Stimulated activated CD8-positive, alpha-beta memory T cell treated with anti-CD3 and anti-CD28 coated beads, Interleukin-4, amount 100 ng/mL, for 24 hours (primary cell): ENCODE data around the gene NPTXR.
"Not testable (repeated sequence)": the region's sequence is repeated elsewhere in the genome, so short reads cannot be mapped to it uniquely, and the experiment has no call there.

ENCODE experiments used
- DNase-seq: peaks from one replicate; pipeline ENCODE4 v3.0.0-alpha.2; 2020; ENCODE audit warnings: low read depth

The NPTXR gene

GRCh38 chr22:38868886-38869381 is 25.1 kb upstream of the NPTXR start:
- DNase-seq = peak; percentile 79

- DNase-seq = no peak
Measured at GRCh38 chr22:38868286-38868721, 24.5 kb upstream of the NPTXR start.

DNA sequence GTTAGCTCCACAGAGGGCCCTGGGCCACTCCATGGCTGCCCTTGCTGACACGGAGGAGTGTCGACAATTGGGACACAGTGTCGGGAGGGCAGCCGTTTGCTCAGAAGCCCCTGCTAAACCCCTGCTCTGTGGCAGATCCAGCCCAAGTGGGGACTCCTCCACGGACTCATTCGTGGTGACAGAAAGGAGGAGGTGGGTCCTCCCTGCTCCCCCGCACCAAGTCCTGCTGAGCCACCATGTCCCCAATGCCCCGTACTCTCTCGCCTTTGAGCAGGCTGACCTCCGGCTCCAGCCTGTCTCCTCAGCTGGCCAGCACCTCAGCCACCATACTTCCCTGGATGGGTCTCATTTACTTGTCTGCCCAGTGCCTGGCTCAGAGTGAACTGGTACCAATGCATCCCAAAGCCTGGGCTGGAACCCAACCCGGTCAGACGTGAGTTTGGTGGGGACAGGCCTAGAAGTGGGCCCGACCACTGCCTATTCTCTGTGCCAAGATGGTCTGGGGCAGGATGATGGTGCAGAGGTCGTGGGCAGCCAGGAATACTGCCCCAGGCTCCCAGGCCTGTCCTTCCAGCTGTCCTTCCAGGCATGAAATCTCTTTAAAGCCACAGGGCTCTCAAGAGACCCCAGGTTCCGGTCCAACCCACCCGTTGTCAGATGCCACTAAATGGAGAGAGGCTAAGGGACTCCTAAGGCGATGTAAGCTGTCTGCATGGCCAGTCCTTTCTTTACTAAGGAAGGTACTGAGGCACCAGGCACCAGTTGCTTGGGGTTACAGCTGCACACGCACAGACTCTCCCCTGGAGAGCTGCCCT is 23.9 kb upstream of the NPTXR start:
- DNase-seq = no peak

DNA sequence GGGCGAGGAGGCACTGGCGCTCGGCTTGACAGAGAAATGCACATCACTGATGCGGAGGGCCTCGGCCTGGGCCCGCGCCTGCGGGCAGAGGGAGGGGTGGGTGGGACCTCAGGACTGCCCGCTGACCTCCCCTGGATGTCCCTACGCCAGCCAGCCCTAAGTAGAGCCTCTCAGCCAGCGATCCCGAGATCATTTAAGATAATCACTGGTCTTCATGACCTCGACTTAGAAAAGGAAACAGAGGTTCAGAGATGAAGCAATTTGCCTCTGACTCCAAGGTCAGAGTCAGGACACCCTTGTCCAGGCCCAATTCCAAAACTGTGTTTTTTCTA is 23.3 kb upstream of the NPTXR start:
- no peak for DNase-seq

DNA sequence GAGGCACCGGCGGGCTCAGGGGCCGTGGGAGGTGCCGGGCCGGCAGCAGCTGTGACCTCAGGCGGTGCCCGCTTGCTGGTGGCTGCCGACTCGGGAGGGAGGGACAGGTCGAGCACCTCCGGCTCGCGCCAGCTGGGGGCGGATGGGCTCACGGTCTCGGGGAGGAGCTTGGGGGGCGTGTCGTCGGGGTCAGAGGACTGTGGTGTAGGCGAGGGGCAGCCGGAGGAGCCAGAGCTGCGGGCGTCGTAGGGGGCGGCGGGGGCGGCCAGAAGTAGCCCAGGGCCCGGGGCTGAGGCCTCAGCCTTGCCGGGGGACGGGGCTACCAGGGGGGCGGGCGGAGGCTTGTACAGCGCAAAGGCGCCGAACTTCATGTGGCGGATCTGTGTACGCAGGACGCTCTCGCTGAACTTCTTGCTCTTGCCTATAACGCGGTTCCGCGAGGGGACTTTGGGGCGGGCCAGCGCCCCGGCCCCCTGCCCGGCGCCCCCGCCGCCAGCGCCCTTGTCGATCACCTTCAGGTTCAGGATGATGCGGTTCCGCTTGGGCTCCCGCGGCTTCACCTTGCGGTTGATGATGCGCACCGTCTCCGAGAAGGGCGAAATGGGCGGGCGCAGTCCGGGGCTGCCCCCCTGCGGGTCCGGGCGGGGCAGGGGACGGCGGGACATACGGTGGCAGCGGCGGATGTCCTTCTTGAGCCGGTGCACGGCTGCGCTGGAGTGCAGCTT is 22.7 kb upstream of the NPTXR start:
- DNase-seq = no peak

- DNase-seq = no peak
Measured at GRCh38 chr22:38866024-38866398, 22.2 kb upstream of the NPTXR start.

GRCh38 chr22:38865201-38866023 is 21.6 kb upstream of the NPTXR start:
- no peak for DNase-seq

DNA sequence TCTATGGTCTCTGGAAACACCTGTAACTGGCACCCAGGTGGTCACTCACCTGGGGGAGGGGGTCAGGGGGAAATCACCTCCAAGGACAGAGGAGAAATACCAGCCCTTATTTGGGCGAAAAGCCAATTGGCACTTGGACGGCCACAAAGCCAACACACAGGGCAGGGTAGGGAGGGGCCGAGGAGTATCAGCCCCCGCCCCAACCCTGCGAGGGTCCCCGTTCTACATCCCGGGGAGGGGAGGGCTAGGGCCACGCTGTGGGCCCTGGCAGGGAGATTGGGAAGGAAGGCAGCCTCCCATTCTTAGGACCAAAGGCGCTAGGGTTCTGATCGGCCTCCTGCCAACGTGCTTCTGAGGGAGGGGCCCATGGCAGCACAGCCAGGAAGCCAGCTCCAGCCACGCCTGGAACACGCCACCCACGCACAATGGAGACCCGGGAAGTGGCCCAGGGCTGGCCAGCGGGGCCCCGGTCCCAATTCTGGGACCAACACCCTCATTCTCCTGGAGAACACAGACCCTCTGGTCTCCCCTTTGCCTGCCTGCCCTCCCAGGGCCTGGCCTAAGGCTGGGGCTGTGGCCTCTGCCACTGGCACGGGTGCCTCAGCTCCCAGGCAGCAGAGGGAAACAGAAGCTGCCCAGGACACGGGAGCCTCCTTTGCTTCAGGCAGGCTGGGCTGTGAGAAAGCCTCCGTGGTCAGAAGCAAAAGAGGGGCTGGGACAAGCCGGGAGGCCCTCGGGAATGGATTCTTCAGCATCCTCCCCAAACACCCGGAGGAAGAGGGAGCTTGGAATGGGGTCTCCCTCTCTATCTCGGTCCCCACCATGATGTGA is 20.7 kb upstream of the NPTXR start:
- no peak for DNase-seq

DNA sequence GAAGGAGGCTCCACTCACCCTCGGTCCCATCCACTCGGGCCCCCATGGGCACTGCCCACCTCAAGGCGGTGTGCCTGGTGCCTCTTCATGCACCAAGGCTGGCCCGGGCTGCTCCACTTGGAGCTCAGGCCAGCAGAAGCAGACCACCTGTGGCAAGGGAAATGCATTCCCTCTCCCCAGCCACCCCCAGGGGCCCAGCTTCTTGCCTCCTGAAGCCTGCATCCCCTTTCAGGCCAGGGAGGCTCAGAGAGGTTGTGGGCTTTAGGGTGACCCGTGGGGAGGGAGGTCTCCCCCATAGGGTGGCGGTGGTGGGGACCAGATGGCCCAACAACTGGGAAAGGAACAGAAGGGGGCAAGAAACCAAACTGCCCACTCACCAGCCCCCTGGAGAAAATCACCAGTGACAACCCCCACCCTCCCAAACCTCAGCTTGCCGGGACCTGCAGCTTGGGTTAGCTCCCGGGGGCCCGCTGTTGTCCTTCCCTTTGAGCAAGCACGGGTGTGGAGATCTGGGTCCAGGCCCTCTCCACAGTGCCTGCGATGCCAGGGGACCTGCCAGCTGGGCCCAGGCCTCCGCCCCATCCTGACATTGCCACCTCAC is 19.8 kb upstream of the NPTXR start:
- DNase-seq = no peak

DNA sequence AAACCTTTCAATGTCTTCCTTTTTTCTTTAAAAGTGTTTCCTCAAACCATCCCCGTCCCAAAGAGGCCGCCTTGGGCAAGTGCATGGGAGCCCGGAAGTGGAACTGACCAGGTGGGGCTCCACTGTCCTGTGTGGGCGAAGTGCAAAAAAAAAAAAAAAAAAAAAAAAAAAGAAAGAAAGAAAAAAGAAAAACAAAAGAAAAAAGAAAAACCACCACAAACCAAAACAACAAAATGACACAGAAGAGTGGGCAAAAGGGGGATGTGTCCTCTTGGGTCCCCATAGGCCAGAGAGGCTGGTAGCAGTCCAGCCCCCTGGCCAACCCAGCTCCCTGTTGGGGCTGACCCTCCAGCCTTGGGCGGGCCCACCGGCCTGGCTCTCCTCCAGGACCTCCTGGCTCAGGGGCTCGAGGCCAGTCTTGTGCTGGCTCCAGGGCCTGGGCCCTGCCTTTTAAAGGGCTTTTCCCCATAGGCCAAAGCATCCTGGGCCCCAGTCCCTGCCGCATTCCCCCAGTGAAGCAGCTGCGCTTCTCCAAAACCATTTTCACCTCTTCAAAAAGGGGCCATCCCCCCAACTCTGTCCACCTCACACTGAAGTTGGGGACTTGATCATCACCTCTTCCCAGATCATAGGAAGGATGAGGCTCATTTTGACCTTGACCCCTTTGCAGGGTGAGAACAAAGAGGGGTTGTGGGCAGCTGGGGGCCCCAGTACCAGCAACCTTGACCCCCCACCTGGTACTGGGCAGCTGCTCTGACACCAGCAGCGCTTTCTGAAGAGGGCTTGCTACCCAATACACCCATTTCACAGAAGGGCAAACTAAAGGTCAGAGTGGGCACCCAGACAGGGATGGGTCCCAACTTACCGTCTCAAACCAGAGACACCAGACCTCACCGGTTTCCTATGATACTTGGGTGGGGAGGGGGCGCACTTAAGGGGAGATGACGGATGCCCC is 18.8 kb upstream of the NPTXR start:
- DNase-seq = no peak

DNA sequence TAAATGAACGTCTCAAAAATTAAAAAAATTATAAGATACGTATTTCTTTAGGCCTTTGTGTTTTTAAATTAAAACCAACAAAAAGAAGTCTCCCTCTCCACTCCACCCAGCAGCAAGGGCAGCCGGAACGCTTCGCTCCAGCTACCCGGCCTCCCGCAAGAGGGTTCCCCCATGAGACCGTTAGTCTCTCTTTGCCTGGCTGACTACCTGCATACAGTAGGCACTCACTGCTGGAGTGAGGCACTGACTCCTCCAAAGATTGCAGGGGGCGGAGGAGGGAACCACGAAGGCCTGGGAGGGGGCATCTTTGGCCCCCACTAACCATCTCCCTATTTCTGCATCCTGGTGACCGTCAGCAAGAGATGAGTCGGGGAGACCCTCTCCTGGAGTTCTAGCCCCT is 18.1 kb upstream of the NPTXR start:
- DNase-seq = no peak

DNA sequence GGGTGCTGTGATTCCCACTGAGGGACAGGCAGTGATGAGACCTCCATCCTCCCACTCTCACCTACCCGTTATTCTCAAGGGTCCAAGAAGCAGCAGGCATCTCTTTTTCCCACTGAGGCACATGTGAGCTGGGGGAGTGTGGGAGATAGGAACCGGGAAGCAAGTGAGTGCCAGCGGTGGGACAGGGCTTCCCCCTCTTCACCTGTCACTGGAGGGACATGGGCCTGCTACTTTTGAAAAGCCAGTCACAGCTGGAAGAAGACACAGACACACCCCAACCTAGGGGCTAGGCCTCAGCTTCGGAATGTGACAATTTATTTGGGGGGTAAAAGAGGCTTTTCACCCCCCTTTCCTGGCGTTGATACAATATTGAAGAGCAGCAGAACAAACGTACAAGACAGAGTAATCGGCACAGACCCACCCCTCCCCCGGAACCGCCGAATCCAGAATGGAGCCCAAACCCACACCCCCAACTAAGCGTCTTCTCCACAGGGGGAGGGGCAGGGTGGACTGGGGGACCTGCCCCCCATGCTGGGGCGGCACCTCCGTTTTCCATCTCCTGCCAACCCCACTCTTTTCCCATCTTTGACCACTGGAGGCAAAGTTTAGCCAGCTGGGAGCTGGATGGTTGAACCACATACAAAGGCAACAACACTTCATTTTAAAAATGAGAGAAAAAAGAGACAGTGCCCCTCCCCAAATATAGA is 17.5 kb upstream of the NPTXR start:
- DNase-seq = no peak

- DNase-seq = no peak
Measured at GRCh38 chr22:38860283-38861169, 16.7 kb upstream of the NPTXR start.

DNA sequence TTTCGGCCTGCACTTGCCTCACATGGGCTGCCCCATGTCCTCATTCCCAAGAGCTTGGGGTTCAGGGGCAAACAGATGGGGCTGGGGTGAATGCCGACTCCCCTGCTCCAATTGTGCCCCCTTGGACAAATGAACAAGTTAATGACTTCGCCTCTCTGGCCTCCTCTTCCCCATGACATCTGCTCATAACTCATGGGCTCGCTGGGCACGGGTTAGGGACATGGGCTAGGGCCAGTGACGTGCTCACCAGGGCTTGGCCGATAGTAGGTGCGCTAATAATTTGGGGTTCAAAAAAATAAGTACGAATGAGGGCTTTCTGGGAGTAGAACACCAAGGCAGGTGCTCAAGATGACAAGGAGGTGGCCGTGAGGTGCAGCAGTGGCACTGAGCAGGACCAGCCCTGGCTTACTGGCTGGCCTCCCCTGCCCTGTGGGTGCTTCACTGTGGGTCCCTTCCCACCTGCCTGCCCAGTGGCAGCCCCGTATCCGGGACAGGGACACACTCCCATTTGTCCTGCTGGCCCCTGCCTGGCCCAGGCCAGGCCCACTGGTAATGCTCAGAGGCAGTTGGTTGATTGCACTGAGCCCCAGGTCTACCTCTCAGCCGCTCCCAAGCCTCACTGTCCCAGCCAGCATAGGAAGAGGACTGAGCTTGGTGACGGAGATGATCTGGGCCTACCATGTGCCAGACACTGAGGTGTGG is 15.9 kb upstream of the NPTXR start:
- no peak for DNase-seq

- no peak for DNase-seq
Measured at GRCh38 chr22:38858492-38858891, 14.7 kb upstream of the NPTXR start.

DNA sequence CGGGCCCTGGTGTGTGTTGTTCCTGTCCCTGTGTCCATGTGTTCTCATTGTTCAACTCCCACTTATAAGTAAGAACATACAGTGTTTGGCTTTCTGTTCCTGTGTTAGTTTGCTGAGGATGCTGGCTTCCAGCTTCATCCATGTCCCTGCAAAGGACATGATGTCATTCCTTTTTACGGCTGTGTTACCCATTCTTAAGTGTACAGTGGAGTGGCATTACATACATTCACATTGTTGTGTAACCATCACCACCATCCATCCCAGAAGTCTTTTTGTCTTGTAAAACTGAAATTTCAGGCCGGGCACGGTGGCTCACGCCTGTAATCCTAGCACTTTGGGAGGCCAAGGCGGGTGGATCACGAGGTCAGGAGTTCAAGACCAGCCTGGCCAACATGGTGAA is 10.6 kb upstream of the NPTXR start:
- not testable (repeated sequence) for DNase-seq

- DNase-seq = not testable (repeated sequence)
Measured at GRCh38 chr22:38853883-38854282, 10.1 kb upstream of the NPTXR start.

DNA sequence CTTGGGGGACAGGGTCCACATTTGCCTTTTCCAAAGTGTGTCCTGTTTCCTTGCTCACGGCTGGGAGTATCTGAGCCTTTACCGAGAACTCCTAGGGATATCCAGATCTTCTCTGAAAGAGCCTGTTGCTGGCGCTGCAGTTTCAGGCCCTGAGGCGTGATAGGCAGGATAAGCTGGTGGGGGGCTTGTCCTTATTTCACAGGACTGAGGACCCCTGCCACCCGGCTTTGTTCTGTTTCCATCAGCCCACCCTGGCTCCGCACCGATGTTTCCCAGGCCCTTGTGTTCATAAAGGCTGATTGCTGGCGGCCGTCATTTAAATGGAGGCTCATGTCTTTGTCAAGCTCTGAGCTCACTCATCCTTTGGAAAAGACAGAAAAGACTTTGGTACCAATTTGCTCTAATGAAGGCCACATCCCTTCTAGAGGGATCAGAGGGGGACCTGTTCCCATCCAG is 9.4 kb upstream of the NPTXR start:
- no peak for DNase-seq
